SK-N-SH (cell line): ENCODE data around the gene SHISAL1. TPM values are rescaled to one million over a fixed set of nuclear protein-coding genes. Genes with fewer than 3 reads are reported as not detected.

ENCODE experiments used
- CTCF ChIA-PET: fragments of 300-600, 350-600 bp; formaldehyde crosslinking; extraction: SDS; loops from one replicate; lab custom pipeline; 2021; lab: Yijun Ruan, JAX
- POLR2A ChIA-PET: fragments of 350-600 bp; sonication (Branson Sonifier 250); formaldehyde crosslinking; extraction: SDS; loops from one replicate; lab custom pipeline; 2020; ENCODE audit warnings: antibody characterized with exemption, inconsistent platforms; lab: Yijun Ruan, JAX
- DNase-seq: peaks from one replicate; pipeline ENCODE4 v3.0.0; 2012
- H2AFZ ChIP-seq: fragments of 200-600 bp; sonication (generic); 2 replicates; pipeline ENCODE4 v1.8.1; 2016; ENCODE audit warnings: antibody characterized with exemption, mild to moderate bottlenecking, low read depth
- H3F3A ChIP-seq: fragments of 200-600 bp; sonication (generic); replicated peaks from 2 replicates; pipeline ENCODE3; 2016; ENCODE audit warnings: antibody characterized with exemption, mild to moderate bottlenecking; ENCODE audit not compliant: insufficient read depth
- H3K27ac ChIP-seq, 2 experiments: fragments of 200-500 bp in 1 of 2; fragments of 200-600 bp in 1 of 2; sonication (Bioruptor generic) in 1 of 2; sonication (generic), shearing (Covaris generic) in 1 of 2; 2 replicates each; pipeline versions ENCODE4 v1.5.1 to v1.6.1; 2014 to 2016; ENCODE audit warnings: low read depth in 2 of 2, inconsistent platforms in 1 of 2, low read length in 1 of 2, mild to moderate bottlenecking in 1 of 2, mixed read lengths in 1 of 2
- H3K27me3 ChIP-seq: fragments of 200-600 bp; sonication (generic), shearing (Covaris generic); 2 replicates; pipeline ENCODE4 v1.6.1; 2016; ENCODE audit warnings: mixed run types; ENCODE audit not compliant: insufficient read depth
- H3K36me3 ChIP-seq, 2 experiments: fragments of 200-500 bp in 1 of 2; fragments of 200-600 bp in 1 of 2; sonication (Bioruptor generic) in 1 of 2; sonication (generic) in 1 of 2; replicated peaks in 1 of 2; 2 replicates each; pipeline versions ENCODE3 to v1.5.1; 2014 to 2016; ENCODE audit warnings: low read length in 1 of 2, mild to moderate bottlenecking in 1 of 2; ENCODE audit not compliant: insufficient read depth in 2 of 2, control insufficient read depth in 1 of 2
- H3K4me1 ChIP-seq, 2 experiments: fragments of 200-500 bp in 1 of 2; fragments of 200-600 bp in 1 of 2; sonication (Bioruptor generic) in 1 of 2; sonication (generic), shearing (Covaris generic) in 1 of 2; 2 replicates each; pipeline versions ENCODE4 v1.5.1 to v1.6.1; 2014 to 2016; ENCODE audit warnings: low read depth in 1 of 2, low read length in 1 of 2, mixed run types in 1 of 2; ENCODE audit not compliant: insufficient read depth in 2 of 2, control insufficient read depth in 1 of 2
- H3K4me2 ChIP-seq: fragments of 200-600 bp; sonication (generic), shearing (Covaris generic); 2 replicates; pipeline ENCODE4 v1.6.1; 2017; ENCODE audit warnings: mixed run types
- H3K4me3 ChIP-seq, 2 experiments: fragments of 200-500 bp in 1 of 2; fragments of 200-600 bp in 1 of 2; sonication (Bioruptor generic) in 1 of 2; sonication (generic), shearing (Covaris generic) in 1 of 2; 2 replicates each; pipeline versions ENCODE4 v1.5.1 to v1.8.1; 2014 to 2016; ENCODE audit warnings: low read depth in 2 of 2, inconsistent platforms in 1 of 2, low read length in 1 of 2, mild to moderate bottlenecking in 1 of 2, mixed read lengths in 1 of 2, moderate library complexity in 1 of 2
- H3K79me2 ChIP-seq: fragments of 200-600 bp; sonication (generic); 2 replicates; pipeline ENCODE4 v1.8.1; 2017; ENCODE audit warnings: mild to moderate bottlenecking; ENCODE audit not compliant: insufficient read depth
- H3K9ac ChIP-seq: fragments of 200-600 bp; sonication (generic); 2 replicates; pipeline ENCODE4 v1.6.1; 2017; ENCODE audit warnings: mixed run types
- H3K9me2 ChIP-seq: fragments of 200-600 bp; sonication (generic); 2 replicates; pipeline ENCODE4 v1.6.1; 2017; ENCODE audit warnings: mixed run types
- H3K9me3 ChIP-seq: fragments of 200-600 bp; sonication (generic); 2 replicates; pipeline ENCODE4 v1.6.1; 2017; ENCODE audit warnings: mixed run types, mild to moderate bottlenecking, moderate library complexity
- H4K20me1 ChIP-seq: fragments of 200-600 bp; sonication (generic); 2 replicates; pipeline ENCODE4 v1.6.1; 2017; ENCODE audit warnings: mild to moderate bottlenecking, mixed run types; ENCODE audit not compliant: insufficient read depth
- CHD2 ChIP-seq: fragments of 150-350 bp; IDR thresholded peaks from 2 replicates; pipeline ENCODE4 v1.6.1; 2018; ENCODE audit warnings: low read length; ENCODE audit not compliant: partially characterized antibody
- ELF1 ChIP-seq: IDR thresholded peaks from 2 replicates; pipeline ENCODE4 v1.4.0; 2012
- EP300 ChIP-seq, 2 experiments: IDR thresholded peaks; 2 replicates each; pipeline versions ENCODE4 v1.4.0 to v1.6.1; 2012; ENCODE audit warnings: borderline replicate concordance in 1 of 2, low read depth in 1 of 2, low read length in 1 of 2
- EZH2phosphoT487 ChIP-seq: fragments of 200-600 bp; sonication (generic); IDR thresholded peaks from 2 replicates; pipeline ENCODE4 v1.6.1; 2017; ENCODE audit warnings: low read depth, mixed run types, mild to moderate bottlenecking, antibody characterized with exemption, moderate library complexity, borderline replicate concordance
- JUND ChIP-seq: IDR thresholded peaks from 2 replicates; pipeline ENCODE4 v1.4.0; 2012
- MEF2A ChIP-seq: IDR thresholded peaks from 2 replicates; pipeline ENCODE4 v1.4.0; 2012; ENCODE audit warnings: low read depth, borderline replicate concordance
- RAD21 ChIP-seq: IDR thresholded peaks from 2 replicates; pipeline ENCODE4 v1.6.1; 2012; ENCODE audit warnings: mild to moderate bottlenecking, low read length
- RXRA ChIP-seq: IDR thresholded peaks from 2 replicates; pipeline ENCODE4 v1.4.0; 2012; ENCODE audit warnings: low read depth, mild to moderate bottlenecking, borderline replicate concordance
- SIN3A ChIP-seq: IDR thresholded peaks from 2 replicates; pipeline ENCODE4 v1.6.1; 2012; ENCODE audit warnings: low read depth, mild to moderate bottlenecking, low read length, moderate library complexity, borderline replicate concordance
- SMC3 ChIP-seq: IDR thresholded peaks from 2 replicates; pipeline ENCODE4 v1.6.1; 2012; ENCODE audit warnings: low read depth, low read length, improper control_type of control experiment
- TAF1 ChIP-seq: IDR thresholded peaks from 2 replicates; pipeline ENCODE4 v1.6.1; 2012; ENCODE audit warnings: low read depth, mild to moderate bottlenecking, low read length, moderate library complexity, borderline replicate concordance
- TCF12 ChIP-seq: IDR thresholded peaks from 2 replicates; pipeline ENCODE4 v1.4.0; 2012
- YY1 ChIP-seq: IDR thresholded peaks from 2 replicates; pipeline ENCODE4 v1.4.0; 2012; ENCODE audit warnings: low read depth, mild to moderate bottlenecking
- WGBS: methylation state at CpG from one replicate; pipeline ENCODE4 v1.1.6; 2017; ENCODE audit warnings: low lambda C conversion rate; 5-methylcytosine and 5-hydroxymethylcytosine counted together
- polyA plus RNA-seq, 3 experiments: library from polyadenylated mRNA; depleted of rRNA; stranded (reverse); fragments of >200 nt; gene quantifications; 2 replicates each; pipeline ENCODE4 v1.2.3, GENCODE V29; 2012
- TF ChIP-seq, protein P1 (sequence below): IDR thresholded peaks from 2 replicates; pipeline ENCODE4 v1.4.0; 2012; ENCODE audit warnings: low read depth
- TF ChIP-seq, protein P2 (sequence below): fragments of 150-350 bp; IDR thresholded peaks from 2 replicates; pipeline ENCODE4 v1.6.1; 2017; ENCODE audit warnings: antibody characterized with exemption, low read length, low read depth, borderline replicate concordance
- TF ChIP-seq, protein P3 (sequence below): IDR thresholded peaks from 2 replicates; pipeline ENCODE4 v1.6.1; 2012; ENCODE audit warnings: mild to moderate bottlenecking, low read depth, low read length, moderate library complexity
- TF ChIP-seq, protein P4 (sequence below): IDR thresholded peaks from 2 replicates; pipeline ENCODE4 v1.4.0; 2012; ENCODE audit warnings: low read depth, borderline replicate concordance

The SHISAL1 gene
- polyA plus RNA-seq, 1 of the 3 experiments (the other 2 are of a cell fraction), result 0.10 TPM

DNA sequence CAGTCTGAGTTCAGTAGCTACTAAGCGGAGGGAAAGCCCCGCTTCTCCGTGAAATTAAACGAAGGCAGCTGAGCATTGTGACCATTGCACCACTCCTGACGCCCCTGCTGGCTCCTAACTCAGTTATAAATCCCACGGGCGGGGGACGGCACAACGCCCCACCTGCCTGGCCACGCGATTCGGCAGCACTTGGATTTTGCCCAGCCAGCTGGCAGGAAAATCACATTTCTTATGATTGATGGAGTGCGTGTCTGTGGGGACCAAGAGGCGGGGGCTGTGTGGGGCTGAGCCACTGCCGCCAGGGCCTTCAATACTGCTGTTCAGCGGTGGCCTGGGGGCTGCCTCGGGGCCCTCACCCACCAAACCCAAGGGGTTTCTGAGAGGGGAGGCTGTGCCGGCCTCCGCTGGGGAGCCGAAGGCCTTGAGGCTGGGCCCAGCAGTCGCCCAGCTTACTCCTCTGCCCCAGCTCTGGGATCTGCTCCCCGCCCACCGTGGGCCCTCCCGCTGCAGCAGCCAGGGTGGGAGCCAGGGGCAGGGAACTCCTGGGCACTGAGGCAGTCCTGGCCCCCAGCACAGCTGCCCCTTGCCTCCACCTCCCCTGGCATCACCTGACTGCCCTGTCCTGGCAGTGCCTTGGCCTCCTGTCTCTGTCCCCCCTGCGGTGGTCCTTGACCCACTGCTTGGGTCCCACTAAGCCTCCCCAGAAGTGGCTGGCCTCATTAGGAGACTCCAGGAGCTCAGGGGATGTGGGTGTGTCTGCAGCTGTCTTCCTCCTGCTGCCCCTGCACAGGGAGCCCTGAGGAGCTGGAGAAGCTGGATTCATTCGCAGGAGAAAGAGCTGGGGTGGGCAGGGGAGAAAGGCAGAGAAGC lies 30.7 kb downstream of the SHISAL1 start:
- Histone ChIP-seq H3K9me3 (no peaks in the 10 kb centered on the region), H3K9ac (no peak overlapping the region), H3F3A (no peaks in the 10 kb centered on the region), H2AFZ (no peak overlapping the region), H3K4me2 (no peak overlapping the region), H3K27ac (no peak overlapping the region), H3K4me3 (no peak overlapping the region), H3K36me3 (no peaks in the 10 kb centered on the region), H3K9me2 (no peaks in the 10 kb centered on the region), H3K27me3 (no peaks in the 10 kb centered on the region), H3K79me2 (no peaks in the 10 kb centered on the region), H4K20me1 (no peaks in the 10 kb centered on the region), H3K4me1 (no peaks in the 10 kb centered on the region; a peak in 1 of 4 replicates)
- ChIA-PET CTCF (no interaction called here), POLR2A (no interaction called here)
- TF ChIP-seq, protein P1, sequence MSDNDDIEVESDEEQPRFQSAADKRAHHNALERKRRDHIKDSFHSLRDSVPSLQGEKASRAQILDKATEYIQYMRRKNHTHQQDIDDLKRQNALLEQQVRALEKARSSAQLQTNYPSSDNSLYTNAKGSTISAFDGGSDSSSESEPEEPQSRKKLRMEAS, result no peak
- TF ChIP-seq, protein P2, sequence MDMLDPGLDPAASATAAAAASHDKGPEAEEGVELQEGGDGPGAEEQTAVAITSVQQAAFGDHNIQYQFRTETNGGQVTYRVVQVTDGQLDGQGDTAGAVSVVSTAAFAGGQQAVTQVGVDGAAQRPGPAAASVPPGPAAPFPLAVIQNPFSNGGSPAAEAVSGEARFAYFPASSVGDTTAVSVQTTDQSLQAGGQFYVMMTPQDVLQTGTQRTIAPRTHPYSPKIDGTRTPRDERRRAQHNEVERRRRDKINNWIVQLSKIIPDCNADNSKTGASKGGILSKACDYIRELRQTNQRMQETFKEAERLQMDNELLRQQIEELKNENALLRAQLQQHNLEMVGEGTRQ, result no peak
- TF ChIP-seq EZH2phosphoT487 (no peak), TCF12 (no peak), RAD21 (no peak), SMC3 (no peak), SIN3A (no peak), CHD2 (no peak), MEF2A (no peak), ELF1 (no peak), EP300 (IDR thresholded peaks at IDR 0.05; ENCODE audit: borderline replicate concordance in 1 of 2, low read depth in 1 of 2, low read length in 1 of 2) (no peak), TAF1 (no peak), YY1 (no peak), JUND (no peak), RXRA (no peak)
- TF ChIP-seq, protein P3, sequence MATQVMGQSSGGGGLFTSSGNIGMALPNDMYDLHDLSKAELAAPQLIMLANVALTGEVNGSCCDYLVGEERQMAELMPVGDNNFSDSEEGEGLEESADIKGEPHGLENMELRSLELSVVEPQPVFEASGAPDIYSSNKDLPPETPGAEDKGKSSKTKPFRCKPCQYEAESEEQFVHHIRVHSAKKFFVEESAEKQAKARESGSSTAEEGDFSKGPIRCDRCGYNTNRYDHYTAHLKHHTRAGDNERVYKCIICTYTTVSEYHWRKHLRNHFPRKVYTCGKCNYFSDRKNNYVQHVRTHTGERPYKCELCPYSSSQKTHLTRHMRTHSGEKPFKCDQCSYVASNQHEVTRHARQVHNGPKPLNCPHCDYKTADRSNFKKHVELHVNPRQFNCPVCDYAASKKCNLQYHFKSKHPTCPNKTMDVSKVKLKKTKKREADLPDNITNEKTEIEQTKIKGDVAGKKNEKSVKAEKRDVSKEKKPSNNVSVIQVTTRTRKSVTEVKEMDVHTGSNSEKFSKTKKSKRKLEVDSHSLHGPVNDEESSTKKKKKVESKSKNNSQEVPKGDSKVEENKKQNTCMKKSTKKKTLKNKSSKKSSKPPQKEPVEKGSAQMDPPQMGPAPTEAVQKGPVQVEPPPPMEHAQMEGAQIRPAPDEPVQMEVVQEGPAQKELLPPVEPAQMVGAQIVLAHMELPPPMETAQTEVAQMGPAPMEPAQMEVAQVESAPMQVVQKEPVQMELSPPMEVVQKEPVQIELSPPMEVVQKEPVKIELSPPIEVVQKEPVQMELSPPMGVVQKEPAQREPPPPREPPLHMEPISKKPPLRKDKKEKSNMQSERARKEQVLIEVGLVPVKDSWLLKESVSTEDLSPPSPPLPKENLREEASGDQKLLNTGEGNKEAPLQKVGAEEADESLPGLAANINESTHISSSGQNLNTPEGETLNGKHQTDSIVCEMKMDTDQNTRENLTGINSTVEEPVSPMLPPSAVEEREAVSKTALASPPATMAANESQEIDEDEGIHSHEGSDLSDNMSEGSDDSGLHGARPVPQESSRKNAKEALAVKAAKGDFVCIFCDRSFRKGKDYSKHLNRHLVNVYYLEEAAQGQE, result no peak
- TF ChIP-seq, protein P4, sequence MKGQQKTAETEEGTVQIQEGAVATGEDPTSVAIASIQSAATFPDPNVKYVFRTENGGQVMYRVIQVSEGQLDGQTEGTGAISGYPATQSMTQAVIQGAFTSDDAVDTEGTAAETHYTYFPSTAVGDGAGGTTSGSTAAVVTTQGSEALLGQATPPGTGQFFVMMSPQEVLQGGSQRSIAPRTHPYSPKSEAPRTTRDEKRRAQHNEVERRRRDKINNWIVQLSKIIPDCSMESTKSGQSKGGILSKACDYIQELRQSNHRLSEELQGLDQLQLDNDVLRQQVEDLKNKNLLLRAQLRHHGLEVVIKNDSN, result no peak
- 40% methylated on average over 14 of the region's 26 CpGs for WGBS
- DNase-seq, result no peak
